ENCODE results near the gene RALGAPA2.

- TF ChIP-seq CTCF (IDR thresholded peaks at IDR 0.05; ENCODE audit: low read depth, low read length), result no peak
- no peak for TF ChIP-seq MYC (IDR thresholded peaks at IDR 0.05; ENCODE audit: low read depth, low read length)
These were observed 81.9 kb downstream of the RALGAPA2 start for GRCh38 chr20:20630551-20630950.
